Naive thymus-derived CD4-positive, alpha-beta T cell (primary cell): ENCODE data around the gene ELMOD2. TPM values are rescaled to one million over a fixed set of nuclear protein-coding genes. Genes with fewer than 3 reads are reported as not detected.

Source experiments
- ATAC-seq: fragments of 150-1000 bp; cut with Tn5 transposase; 2 replicates; pipeline ENCODE4 v1.10.0; 2021; ENCODE audit warnings: mild to moderate bottlenecking, moderate library complexity
- CTCF ChIA-PET: fragments of 350-600 bp; sonication (Branson Sonifier 250); formaldehyde crosslinking; loops from one replicate; lab custom pipeline; 2021; ENCODE audit warnings: antibody characterized with exemption; lab: Charles Lee
- POLR2A ChIA-PET: fragments of 350-600 bp; sonication (Branson Sonifier 250); formaldehyde crosslinking; loops from one replicate; lab custom pipeline; 2021; ENCODE audit warnings: antibody characterized with exemption, inconsistent platforms; lab: Charles Lee
- DNase-seq, 9 donors: peaks; one replicate each; pipeline versions ENCODE4 v3.0.0 to v3.0.0-alpha.2; 2020 to 2022; ENCODE audit warnings: mixed read lengths in 1 of 9
- H3K27ac ChIP-seq: one replicate; pipeline ENCODE4 v1.7.0; 2013; ENCODE audit warnings: mild to moderate bottlenecking, low read depth, low read length, moderate library complexity
- H3K27me3 ChIP-seq, 2 donors: one replicate each; pipeline ENCODE4 v1.7.0; 2013; ENCODE audit warnings: low read length in 2 of 2, mild to moderate bottlenecking in 2 of 2, moderate library complexity in 2 of 2; ENCODE audit not compliant: control insufficient read depth in 2 of 2, insufficient read depth in 2 of 2
- H3K36me3 ChIP-seq, 3 experiments: 1 replicate in 2 of 3; 2 replicates in 1 of 3; pipeline ENCODE4 v1.7.0; 2013; ENCODE audit warnings: low read length in 3 of 3, mild to moderate bottlenecking in 3 of 3, moderate library complexity in 1 of 3; ENCODE audit not compliant: insufficient read depth in 3 of 3, control insufficient read depth in 2 of 3
- H3K4me1 ChIP-seq, 2 donors: one replicate each; pipeline ENCODE4 v1.7.0; 2013; ENCODE audit warnings: low read length in 2 of 2, mild to moderate bottlenecking in 2 of 2, moderate library complexity in 1 of 2; ENCODE audit not compliant: control insufficient read depth in 2 of 2, insufficient read depth in 2 of 2
- H3K4me3 ChIP-seq: 2 replicates; pipeline ENCODE4 v1.7.0; 2013; ENCODE audit warnings: mild to moderate bottlenecking, low read length
- H3K9me3 ChIP-seq, 3 experiments: 1 replicate in 2 of 3; 2 replicates in 1 of 3; pipeline ENCODE4 v1.7.0; 2013; ENCODE audit warnings: low read length in 3 of 3; ENCODE audit not compliant: control insufficient read depth in 2 of 3
- H3K27ac Mint-ChIP-seq, 9 donors: one replicate each; pipeline ENCODE4 v1.8.0; 2020 to 2022; ENCODE audit warnings: mixed read lengths in 9 of 9, mild to moderate bottlenecking in 8 of 9, moderate library complexity in 5 of 9, inconsistent platforms in 2 of 9
- H3K27me3 Mint-ChIP-seq, 5 donors: one replicate each; pipeline ENCODE4 v1.8.0; 2021 to 2022; ENCODE audit warnings: mixed read lengths in 5 of 5, mild to moderate bottlenecking in 1 of 5
- H3K36me3 Mint-ChIP-seq, 5 donors: one replicate each; pipeline ENCODE4 v1.8.0; 2020 to 2022; ENCODE audit warnings: mixed read lengths in 5 of 5, mild to moderate bottlenecking in 3 of 5, inconsistent platforms in 1 of 5
- H3K4me1 Mint-ChIP-seq, 7 donors: one replicate each; pipeline ENCODE4 v1.8.0; 2020 to 2022; ENCODE audit warnings: mixed read lengths in 7 of 7, mild to moderate bottlenecking in 3 of 7, inconsistent platforms in 1 of 7
- H3K4me3 Mint-ChIP-seq, 10 donors: one replicate each; pipeline ENCODE4 v1.8.0; 2020 to 2022; ENCODE audit warnings: mild to moderate bottlenecking in 10 of 10, mixed read lengths in 10 of 10, moderate library complexity in 6 of 10, inconsistent platforms in 2 of 10
- H3K9me3 Mint-ChIP-seq, 11 donors: one replicate each; pipeline ENCODE4 v1.8.0; 2020 to 2022; ENCODE audit warnings: mixed read lengths in 11 of 11, mild to moderate bottlenecking in 4 of 11, inconsistent platforms in 1 of 11, moderate library complexity in 1 of 11
- intact Hi-C, 2 donors: fragments of 100-400 bp; cut with micrococcal nuclease; formaldehyde crosslinking; loops; one replicate each; pipeline ENCODE4 v1.15.1; 2023
- polyA plus RNA-seq, 2 donors: library from polyadenylated mRNA; unstranded; fragments of 300-500 nt; fragmentation: Illumina TruSeq; gene quantifications; one replicate each; pipeline ENCODE4 v1.2.3, GENCODE V29; 2021
- total RNA-seq, 6 experiments: library from RNA in 5 of 6; stranded (reverse) in 5 of 6; gene quantifications; 1 replicate in 5 of 6; 2 replicates in 1 of 6; pipeline ENCODE4 v1.2.3 and lab custom pipeline; 2021 to 2026

The ELMOD2 gene
- 10 to 100 TPM; 12.8 to 29.2 (median 17.7) TPM for total RNA-seq
- 10 to 100 TPM in 1 of 2 donors, 1 to 10 TPM in 1; 6.7 to 10.6 TPM for polyA plus RNA-seq
- total RNA-seq (lab: John Stamatoyannopoulos, UW), result 11.0 reads per million, percentile 38 among the genes with 10 or more reads in this experiment

DNA sequence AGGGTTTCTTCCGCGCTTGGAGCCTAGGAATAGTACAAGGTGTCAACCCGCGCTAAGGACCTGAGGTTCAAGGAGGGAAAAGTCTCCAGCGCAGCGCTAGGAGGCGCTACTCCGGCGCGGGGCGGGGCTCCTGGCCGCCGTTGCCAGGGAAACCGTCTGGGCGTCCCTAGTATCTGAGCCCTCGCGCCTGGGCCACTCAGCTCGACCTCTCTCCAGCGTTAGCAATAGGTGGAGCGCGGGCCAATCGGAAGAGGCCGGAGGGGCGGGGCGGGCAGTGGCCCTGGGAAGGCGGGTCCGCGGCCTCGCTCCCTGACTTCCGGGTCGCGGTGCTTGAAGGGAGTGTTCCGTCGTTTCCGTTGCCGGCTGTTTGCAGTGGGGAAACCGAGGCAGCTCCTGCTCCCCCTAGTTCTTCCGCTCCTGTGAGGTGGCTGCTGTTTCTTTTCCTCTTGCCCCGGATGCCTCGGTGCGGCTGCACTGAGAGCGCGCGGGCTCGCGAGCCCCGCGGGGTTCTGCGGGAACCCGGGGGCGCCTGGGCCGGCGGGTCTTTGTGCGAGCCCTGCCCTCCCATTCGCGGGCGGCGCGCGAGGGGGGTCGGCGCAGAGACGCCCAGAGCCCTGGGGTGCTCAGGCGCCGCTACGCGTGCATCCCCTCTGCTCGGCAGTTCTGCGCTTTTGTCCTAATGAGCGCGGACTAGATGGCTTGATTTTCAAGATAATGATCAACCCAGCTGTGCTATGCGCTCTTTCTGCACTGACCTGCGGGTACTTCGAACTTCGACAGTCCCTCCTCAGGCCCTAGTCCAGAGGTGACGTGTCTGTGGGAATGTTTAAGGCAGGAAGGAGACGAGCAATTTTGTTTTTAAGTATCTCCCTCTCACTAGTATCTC lies at the start of gene ELMOD2:
ELMOD2 (plus strand) TSS at position 312 of the 886 bp plus-strand sequence. CDS start 1,261 bp downstream, outside the sequence.
- Mint-ChIP-seq H3K4me3 (peak within 1 kb of the TSS; percentile 78 to 95 (median 88)), H3K36me3 (peaks cover 3 to 19% (median 13%) of the 10 kb centered on the region in 5 donors), H3K4me1 (peaks cover 8 to 39% (median 29%) of the 10 kb centered on the region in 7 donors), H3K27ac (peak within 1 kb of the TSS; percentile 78 to 93 (median 86)), H3K27me3 (peaks cover 0 to 3% (median 0%) of the 10 kb centered on the region in 5 donors), H3K9me3 (no peaks in the 10 kb centered on the region)
- Histone ChIP-seq H3K27ac (peak within 1 kb of the TSS; percentile 71), H3K4me1 (peaks cover 12 to 18% of the 10 kb centered on the region in 2 donors), H3K4me3 (peak within 1 kb of the TSS; percentile 70), H3K27me3 (no peaks in the 10 kb centered on the region), H3K36me3 (peaks cover 0 to 4% (median 3%) of the 10 kb centered on the region in 3 experiments), H3K9me3 (no peaks in the 10 kb centered on the region)
- POLR2A ChIA-PET, result interaction anchor here (0.5 to 1.3 kb wide), 4 partner anchors 151 to 1340 kb away, joined by 3 to 8 read pairs (median 4); partner anchors contain the start of genes MAML3, NAA15 and SCOC
- DNase-seq, result peak; percentile 95 to 98 (median 97)
- CTCF ChIA-PET, result interaction anchor here (0.6 to 1.0 kb wide), 2 partner anchors 151 to 1493 kb away, joined by 3 read pairs; partner anchors contain the start of gene SCOC
- peak; percentile 100 for ATAC-seq
- intact Hi-C loops, result loop anchor here (1.0 to 10.0 kb wide), 23 partner anchors 32 to 1509 kb away; partner anchors contain the start of genes ELF2 (in 2 of the 2), NAA15 (in 2 of the 2), NOCT (in 2 of the 2) and SCOC (in 2 of the 2)

- ChIA-PET POLR2A (no interaction called here), CTCF (no interaction called here)
- Mint-ChIP-seq H3K27ac (no peak overlapping the region), H3K27me3 (peaks cover 6 to 28% (median 17%) of the 10 kb centered on the region in 5 donors), H3K36me3 (no peaks in the 10 kb centered on the region), H3K4me3 (no peak overlapping the region), H3K9me3 (peaks cover 0 to 22% (median 6%) of the 10 kb centered on the region in 11 donors), H3K4me1 (no peaks in the 10 kb centered on the region)
- no peaks in the 10 kb centered on the region for H3K27me3 ChIP-seq
- H3K4me3 ChIP-seq, result no peak overlapping the region
- ATAC-seq (no peak), DNase-seq (no peak)
- intact Hi-C loops, result no loop called here
- no peak overlapping the region for H3K27ac ChIP-seq
- H3K4me1 ChIP-seq, result no peaks in the 10 kb centered on the region
- no peaks in the 10 kb centered on the region for H3K9me3 ChIP-seq
- H3K36me3 ChIP-seq, result no peaks in the 10 kb centered on the region
Measured at GRCh38 chr4:140483445-140483844, 40.5 kb upstream of the ELMOD2 start.

DNA sequence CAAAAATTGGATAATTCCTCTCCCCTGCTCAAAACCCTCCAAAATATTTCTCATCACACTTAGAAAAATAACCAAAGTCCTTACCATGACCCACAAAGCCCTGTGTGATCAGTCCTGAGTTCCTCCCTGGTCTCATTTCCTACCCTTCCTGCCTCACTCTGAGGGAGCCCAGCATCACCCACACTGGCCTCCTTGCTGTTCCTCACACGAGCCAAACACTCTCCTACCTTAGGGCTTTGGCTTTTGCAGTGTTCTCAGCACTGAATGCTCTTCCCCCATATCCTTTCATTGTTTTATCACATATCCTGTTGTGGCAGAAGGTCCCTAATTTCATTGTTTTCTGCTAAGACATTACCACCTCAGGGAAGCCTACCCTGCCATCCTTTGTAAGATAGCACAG lies 38.0 kb upstream of the ELMOD2 start:
- Histone ChIP-seq H3K27ac (no peak overlapping the region), H3K9me3 (no peaks in the 10 kb centered on the region), H3K4me3 (no peak overlapping the region), H3K27me3 (no peaks in the 10 kb centered on the region), H3K4me1 (no peaks in the 10 kb centered on the region), H3K36me3 (no peaks in the 10 kb centered on the region)
- Mint-ChIP-seq H3K9me3 (peaks cover 0 to 22% (median 6%) of the 10 kb centered on the region in 11 donors), H3K4me3 (no peak overlapping the region), H3K4me1 (no peaks in the 10 kb centered on the region), H3K36me3 (no peaks in the 10 kb centered on the region), H3K27ac (no peak overlapping the region), H3K27me3 (peaks cover 0 to 23% (median 11%) of the 10 kb centered on the region in 5 donors)
- ChIA-PET POLR2A (no interaction called here), CTCF (no interaction called here)
- intact Hi-C loops, result no loop called here
- ATAC-seq (no peak), DNase-seq (no peak)

DNA sequence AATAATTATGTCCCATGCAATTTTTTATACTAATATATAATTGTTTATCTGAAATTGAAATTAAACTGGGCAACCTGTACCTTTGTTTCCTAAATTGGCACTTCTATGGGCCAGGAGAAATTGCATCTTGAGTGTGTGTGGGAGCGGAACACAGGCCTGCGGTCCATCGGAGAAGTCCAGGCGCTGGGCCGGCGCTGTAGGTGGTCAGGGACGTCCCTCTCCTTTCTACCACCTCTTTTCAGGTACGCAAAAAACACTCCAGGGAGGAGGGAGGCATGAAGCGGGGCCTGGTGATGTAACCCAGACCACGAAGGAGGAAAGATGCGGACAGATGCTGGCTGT lies 26.6 kb upstream of the ELMOD2 start:
- intact Hi-C loops, result no loop called here
- Histone ChIP-seq H3K4me1 (no peaks in the 10 kb centered on the region), H3K9me3 (no peaks in the 10 kb centered on the region), H3K36me3 (no peaks in the 10 kb centered on the region), H3K27ac (no peak overlapping the region), H3K27me3 (peaks cover 0 to 7% of the 10 kb centered on the region in 2 donors), H3K4me3 (no peak overlapping the region)
- peaks cover 0 to 2% (median 0%) of the 10 kb centered on the region in 5 donors for H3K36me3 Mint-ChIP-seq
- DNase-seq (no peak), ATAC-seq (no peak)
- H3K9me3 Mint-ChIP-seq, result peaks cover 0 to 7% (median 0%) of the 10 kb centered on the region in 11 donors
- H3K27ac Mint-ChIP-seq, result no peak overlapping the region
- H3K4me3 Mint-ChIP-seq, result peak overlapping the region in 9 of 10 donors; percentile 12 to 79 (median 60)
- POLR2A ChIA-PET, result no interaction called here
- peaks cover 3 to 14% (median 9%) of the 10 kb centered on the region in 7 donors for H3K4me1 Mint-ChIP-seq
- H3K27me3 Mint-ChIP-seq, result peaks cover 64 to 74% (median 68%) of the 10 kb centered on the region in 5 donors
- CTCF ChIA-PET, result no interaction called here

- peaks cover 3 to 14% (median 9%) of the 10 kb centered on the region in 7 donors for H3K4me1 Mint-ChIP-seq
- POLR2A ChIA-PET, result no interaction called here
- H3K27me3 Mint-ChIP-seq, result peaks cover 70 to 79% (median 72%) of the 10 kb centered on the region in 5 donors
- Histone ChIP-seq H3K4me1 (no peaks in the 10 kb centered on the region), H3K36me3 (no peaks in the 10 kb centered on the region), H3K27ac (no peak within 1 kb of the TSS), H3K9me3 (no peaks in the 10 kb centered on the region), H3K4me3 (no peak within 1 kb of the TSS), H3K27me3 (peaks cover 0 to 7% of the 10 kb centered on the region in 2 donors)
- ATAC-seq (peak; percentile 42), DNase-seq (peak in 1 of 9 donors; percentile 6)
- H3K9me3 Mint-ChIP-seq, result peaks cover 0 to 9% (median 0%) of the 10 kb centered on the region in 11 donors
- H3K4me3 Mint-ChIP-seq, result peak within 1 kb of the TSS; percentile 23 to 80 (median 70)
- CTCF ChIA-PET, result no interaction called here
- H3K36me3 Mint-ChIP-seq, result peaks cover 0 to 2% (median 0%) of the 10 kb centered on the region in 5 donors
- intact Hi-C loops, result no loop called here
- no peak within 1 kb of the TSS for H3K27ac Mint-ChIP-seq
Measured at GRCh38 chr4:140497747-140498636, 26.0 kb upstream of the ELMOD2 start, which contains the start of gene MGAT4D. Gene MGAT4D (minus strand): TSS chr4:140498293. CDS start chr4:140498222, 71 bp downstream.

GRCh38 chr4:140499391-140499790 lies 24.6 kb upstream of the ELMOD2 start:
- Histone ChIP-seq H3K36me3 (no peaks in the 10 kb centered on the region), H3K9me3 (no peaks in the 10 kb centered on the region), H3K4me1 (no peaks in the 10 kb centered on the region), H3K27ac (no peak overlapping the region), H3K4me3 (no peak overlapping the region), H3K27me3 (peaks cover 0 to 7% of the 10 kb centered on the region in 2 donors)
- H3K27me3 Mint-ChIP-seq, result peaks cover 74 to 86% (median 82%) of the 10 kb centered on the region in 5 donors
- no peak for ATAC-seq
- peaks cover 3 to 14% (median 9%) of the 10 kb centered on the region in 7 donors for H3K4me1 Mint-ChIP-seq
- CTCF ChIA-PET, result interaction anchor here (0.7 kb wide), 1 partner anchor 347 kb away, joined by 3 read pairs; no protein-coding TSS in a partner anchor
- peaks cover 0 to 9% (median 0%) of the 10 kb centered on the region in 11 donors for H3K9me3 Mint-ChIP-seq
- POLR2A ChIA-PET, result no interaction called here
- intact Hi-C loops, result no loop called here
- DNase-seq, result no peak
- peaks cover 0 to 2% (median 0%) of the 10 kb centered on the region in 5 donors for H3K36me3 Mint-ChIP-seq
- H3K27ac Mint-ChIP-seq, result no peak overlapping the region
- peak overlapping the region in 2 of 10 donors; percentile 1 to 20 for H3K4me3 Mint-ChIP-seq
